Measurements from ENCODE around the gene STRIP2. TPM values are rescaled to one million over a fixed set of nuclear protein-coding genes. Genes with fewer than 3 reads are reported as not detected.

The STRIP2 gene
- total RNA-seq, 2 experiments from 2014 or later, result 12.2 to 13.1 TPM

DNA sequence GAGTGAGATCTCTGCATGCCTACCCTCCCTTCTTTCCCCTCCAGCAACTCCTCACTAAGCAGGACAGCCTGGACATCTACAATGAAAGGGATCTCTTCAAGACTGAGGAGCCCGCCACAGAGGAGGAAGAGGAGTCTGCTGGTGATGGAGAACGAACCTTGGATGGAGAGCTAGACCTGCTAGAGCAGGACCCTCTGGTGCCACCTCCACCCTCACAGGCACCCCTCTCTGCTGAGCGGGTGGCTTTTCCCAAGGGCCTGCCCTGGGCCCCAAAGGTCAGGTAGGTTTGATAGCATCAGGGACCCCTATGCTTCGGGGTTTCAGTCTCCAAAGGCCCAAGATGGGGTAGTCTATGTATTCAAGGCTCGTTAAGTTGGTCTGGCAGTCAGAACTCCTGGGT is 23.9 kb downstream of the STRIP2 start:
- no peak for DNase-seq
- Mint-ChIP-seq H3K9me3 (no peaks in the 10 kb centered on the region), H3K27me3 (no peaks in the 10 kb centered on the region), H3K36me3 (ENCODE audit: low read depth) (peaks cover 14% of the 10 kb centered on the region), H3K27ac (no peak overlapping the region), H3K4me3 (no peak overlapping the region), H3K4me1 (ENCODE audit: low read depth) (no peaks in the 10 kb centered on the region)
- POLR2A ChIA-PET, result no interaction called here
- ATAC-seq, result no peak
- TF ChIP-seq, protein P1, sequence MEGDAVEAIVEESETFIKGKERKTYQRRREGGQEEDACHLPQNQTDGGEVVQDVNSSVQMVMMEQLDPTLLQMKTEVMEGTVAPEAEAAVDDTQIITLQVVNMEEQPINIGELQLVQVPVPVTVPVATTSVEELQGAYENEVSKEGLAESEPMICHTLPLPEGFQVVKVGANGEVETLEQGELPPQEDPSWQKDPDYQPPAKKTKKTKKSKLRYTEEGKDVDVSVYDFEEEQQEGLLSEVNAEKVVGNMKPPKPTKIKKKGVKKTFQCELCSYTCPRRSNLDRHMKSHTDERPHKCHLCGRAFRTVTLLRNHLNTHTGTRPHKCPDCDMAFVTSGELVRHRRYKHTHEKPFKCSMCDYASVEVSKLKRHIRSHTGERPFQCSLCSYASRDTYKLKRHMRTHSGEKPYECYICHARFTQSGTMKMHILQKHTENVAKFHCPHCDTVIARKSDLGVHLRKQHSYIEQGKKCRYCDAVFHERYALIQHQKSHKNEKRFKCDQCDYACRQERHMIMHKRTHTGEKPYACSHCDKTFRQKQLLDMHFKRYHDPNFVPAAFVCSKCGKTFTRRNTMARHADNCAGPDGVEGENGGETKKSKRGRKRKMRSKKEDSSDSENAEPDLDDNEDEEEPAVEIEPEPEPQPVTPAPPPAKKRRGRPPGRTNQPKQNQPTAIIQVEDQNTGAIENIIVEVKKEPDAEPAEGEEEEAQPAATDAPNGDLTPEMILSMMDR (IDR thresholded peaks at IDR 0.05), result no peak
- CTCF ChIA-PET, result no interaction called here
- intact Hi-C loops (cut with micrococcal nuclease), result no loop called here

GRCh38 chr7:129461809-129462208 is 27.6 kb downstream of the STRIP2 start:
- TF ChIP-seq, protein P1 (IDR thresholded peaks at IDR 0.05), result no peak
- H3K9me3 Mint-ChIP-seq, result no peaks in the 10 kb centered on the region
- H3K4me3 Mint-ChIP-seq, result no peak overlapping the region
- DNase-seq (no peak), ATAC-seq (no peak)
- CTCF ChIA-PET, result interaction anchor here (1.3 to 2.7 kb wide), 2 partner anchors 10 to 94 kb away, joined by 5 to 10 read pairs; no protein-coding TSS in a partner anchor
- intact Hi-C loops (cut with micrococcal nuclease), result no loop called here
- H3K27me3 Mint-ChIP-seq, result no peaks in the 10 kb centered on the region
- H3K4me1 Mint-ChIP-seq (ENCODE audit: low read depth), result no peaks in the 10 kb centered on the region
- no peak overlapping the region for H3K27ac Mint-ChIP-seq
- POLR2A ChIA-PET, result interaction anchor here (1.6 kb wide), 1 partner anchor 10 kb away, joined by 3 read pairs; no protein-coding TSS in a partner anchor
- peaks cover 10% of the 10 kb centered on the region for H3K36me3 Mint-ChIP-seq (ENCODE audit: low read depth)

GRCh38 chr7:129462420-129462819 is 28.2 kb downstream of the STRIP2 start:
- TF ChIP-seq, protein P1 (IDR thresholded peaks at IDR 0.05), result no peak
- H3K9me3 Mint-ChIP-seq, result no peaks in the 10 kb centered on the region
- ATAC-seq (no peak), DNase-seq (no peak)
- H3K27me3 Mint-ChIP-seq, result no peaks in the 10 kb centered on the region
- intact Hi-C loops (cut with micrococcal nuclease), result no loop called here
- H3K4me3 Mint-ChIP-seq, result no peak overlapping the region
- ChIA-PET POLR2A (no interaction called here), CTCF (interaction anchor here (1.3 to 2.7 kb wide), 2 partner anchors 9 to 95 kb away, joined by 5 to 10 read pairs; no protein-coding TSS in a partner anchor)
- no peaks in the 10 kb centered on the region for H3K4me1 Mint-ChIP-seq (ENCODE audit: low read depth)
- H3K27ac Mint-ChIP-seq, result no peak overlapping the region
- peaks cover 10% of the 10 kb centered on the region for H3K36me3 Mint-ChIP-seq (ENCODE audit: low read depth)

- intact Hi-C loops (cut with micrococcal nuclease), result no loop called here
- Mint-ChIP-seq H3K27ac (no peak overlapping the region), H3K36me3 (ENCODE audit: low read depth) (peaks cover 6% of the 10 kb centered on the region), H3K4me3 (no peak overlapping the region), H3K27me3 (no peaks in the 10 kb centered on the region), H3K4me1 (ENCODE audit: low read depth) (no peaks in the 10 kb centered on the region), H3K9me3 (no peaks in the 10 kb centered on the region)
- ChIA-PET CTCF (interaction anchor here (1.2 to 2.3 kb wide), 5 partner anchors 62 to 246 kb away, joined by 3 to 7 read pairs (median 6); no protein-coding TSS in a partner anchor), POLR2A (no interaction called here)
- ATAC-seq, result no peak
- no peak for DNase-seq
- TF ChIP-seq, protein P1 (IDR thresholded peaks at IDR 0.05), result no peak
These were observed 30.0 kb downstream of the STRIP2 start for GRCh38 chr7:129464194-129464593.

DNA sequence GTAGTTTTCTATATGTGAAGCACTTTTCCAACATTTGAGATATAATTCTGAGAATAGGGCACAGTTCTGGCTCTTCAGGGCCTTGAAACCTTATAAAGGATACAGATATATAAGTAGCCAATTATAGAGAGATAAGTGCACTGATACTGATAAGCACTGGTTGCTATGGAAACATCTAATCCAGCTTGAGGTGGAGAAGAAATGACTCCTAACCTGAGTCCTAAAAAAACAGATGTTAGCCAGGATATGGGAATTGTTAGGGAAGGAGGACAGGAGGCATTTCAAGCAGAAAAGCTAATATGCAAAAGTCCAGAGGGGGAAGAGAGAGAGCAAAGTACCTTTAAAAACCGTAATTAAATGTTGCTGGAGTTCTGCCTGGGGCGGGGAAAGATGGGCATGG is 30.8 kb downstream of the STRIP2 start:
- no peaks in the 10 kb centered on the region for H3K9me3 Mint-ChIP-seq
- ChIA-PET CTCF (interaction anchor here (1.0 to 2.3 kb wide), 7 partner anchors 63 to 254 kb away, joined by 3 to 7 read pairs (median 4); no protein-coding TSS in a partner anchor), POLR2A (interaction anchor here (0.6 kb wide), 1 partner anchor 1428 kb away, joined by 3 read pairs; no protein-coding TSS in a partner anchor)
- intact Hi-C loops (cut with micrococcal nuclease), result no loop called here
- no peaks in the 10 kb centered on the region for H3K27me3 Mint-ChIP-seq
- TF ChIP-seq, protein P1 (IDR thresholded peaks at IDR 0.05), result no peak
- DNase-seq, result no peak
- no peaks in the 10 kb centered on the region for H3K4me1 Mint-ChIP-seq (ENCODE audit: low read depth)
- no peak overlapping the region for H3K27ac Mint-ChIP-seq
- ATAC-seq, result no peak
- peaks cover 6% of the 10 kb centered on the region for H3K36me3 Mint-ChIP-seq (ENCODE audit: low read depth)
- no peak overlapping the region for H3K4me3 Mint-ChIP-seq

Measured in activated CD8-positive, alpha-beta T cell treated with anti-CD3 and anti-CD28 coated beads for 36 hours (primary cell).